Upper lobe of right lung (tissue), 1 donor: ENCODE data around the gene AUH. TPM values are rescaled to one million over a fixed set of nuclear protein-coding genes. Genes with fewer than 3 reads are reported as not detected.

ENCODE experiments used
- ATAC-seq: fragments of 200-7000 bp; cut with Tn5 transposase; one replicate; pipeline ENCODE4 v1.9.1; 2020; ENCODE audit warnings: mild to moderate bottlenecking, moderate library complexity
- DNase-seq: peaks from one replicate; pipeline ENCODE4 v3.0.0-alpha.2; 2020
- H3K27ac ChIP-seq: fragments of 200-600 bp; one replicate; pipeline ENCODE4 v1.8.0; 2022
- H3K27me3 ChIP-seq: fragments of 200-600 bp; one replicate; pipeline ENCODE4 v1.8.0; 2022; ENCODE audit warnings: mild to moderate bottlenecking
- H3K36me3 ChIP-seq: fragments of 200-600 bp; one replicate; pipeline ENCODE4 v1.8.0; 2022
- H3K4me1 ChIP-seq: fragments of 200-600 bp; one replicate; pipeline ENCODE4 v1.8.0; 2022
- H3K4me3 ChIP-seq: fragments of 200-600 bp; one replicate; pipeline ENCODE4 v1.8.0; 2022; ENCODE audit warnings: mild to moderate bottlenecking
- H3K9me3 ChIP-seq: fragments of 200-600 bp; one replicate; pipeline ENCODE4 v1.8.0; 2022
- intact Hi-C: fragments of 100-400 bp; cut with DNase I; formaldehyde crosslinking; loops from one replicate; pipeline ENCODE4 v1.11.0; 2022
- total RNA-seq: library from RNA; stranded (reverse); fragmentation: NEBNext Ultra II Directional; extraction: Animal tissue kit (Norgen Biotek cat#: 25700); gene quantifications from one replicate; pipeline ENCODE4 v1.2.1, GENCODE V29; 2021
- TF ChIP-seq, protein P1 (sequence below): fragments of 200-600 bp; IDR thresholded peaks from one replicate; pipeline ENCODE4 v1.8.0; 2022; ENCODE audit warnings: antibody characterized with exemption
- donor health status: DM: no; HTN: yes; CAD: no; lungs with severe emphysema.

Gene AUH
- total RNA-seq, 1 donor from 2014 or later = 18.6 TPM

DNA sequence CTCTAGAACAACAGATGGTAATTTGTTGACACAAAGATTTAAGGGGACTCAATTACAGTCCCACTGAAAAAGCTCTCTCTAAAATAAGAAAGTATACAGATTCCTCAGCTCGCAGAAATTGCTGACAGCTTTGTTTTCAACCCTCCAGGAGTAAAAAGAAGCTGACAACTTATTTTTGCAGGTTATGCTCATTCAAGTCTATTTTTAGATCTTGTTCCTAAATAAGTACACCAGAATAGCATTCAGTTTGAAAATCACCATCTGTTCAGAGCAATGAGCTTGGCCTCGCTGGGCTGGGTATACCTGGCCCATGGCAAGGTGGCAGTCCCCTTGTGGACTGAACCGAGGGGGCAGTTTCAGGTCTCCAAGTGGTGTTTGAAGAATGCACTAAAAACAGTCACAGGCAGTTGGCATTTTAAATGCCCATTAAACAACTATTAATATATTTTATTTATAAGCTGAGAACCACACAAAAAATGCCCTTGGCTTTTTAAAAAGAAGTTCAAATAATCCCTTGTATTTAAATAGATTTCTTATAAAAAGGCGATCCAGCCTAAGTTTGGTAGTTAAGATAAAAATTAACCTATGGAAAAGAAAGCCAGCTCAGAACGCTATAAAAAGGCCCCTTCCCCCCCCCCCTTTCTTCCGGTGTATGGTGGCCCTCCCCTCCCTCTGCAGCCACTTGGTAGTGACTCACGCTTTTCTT, 169.2 kb downstream of the AUH start:
- ATAC-seq (no peak), DNase-seq (no peak)
- intact Hi-C loops = no loop called here
- Histone ChIP-seq H3K36me3 (no peaks in the 10 kb centered on the region), H3K9me3 (no peaks in the 10 kb centered on the region), H3K4me3 (peak overlapping the region; percentile 50), H3K4me1 (peaks cover 46% of the 10 kb centered on the region), H3K27me3 (no peaks in the 10 kb centered on the region), H3K27ac (peak overlapping the region; percentile 98)
- TF ChIP-seq, protein P1, sequence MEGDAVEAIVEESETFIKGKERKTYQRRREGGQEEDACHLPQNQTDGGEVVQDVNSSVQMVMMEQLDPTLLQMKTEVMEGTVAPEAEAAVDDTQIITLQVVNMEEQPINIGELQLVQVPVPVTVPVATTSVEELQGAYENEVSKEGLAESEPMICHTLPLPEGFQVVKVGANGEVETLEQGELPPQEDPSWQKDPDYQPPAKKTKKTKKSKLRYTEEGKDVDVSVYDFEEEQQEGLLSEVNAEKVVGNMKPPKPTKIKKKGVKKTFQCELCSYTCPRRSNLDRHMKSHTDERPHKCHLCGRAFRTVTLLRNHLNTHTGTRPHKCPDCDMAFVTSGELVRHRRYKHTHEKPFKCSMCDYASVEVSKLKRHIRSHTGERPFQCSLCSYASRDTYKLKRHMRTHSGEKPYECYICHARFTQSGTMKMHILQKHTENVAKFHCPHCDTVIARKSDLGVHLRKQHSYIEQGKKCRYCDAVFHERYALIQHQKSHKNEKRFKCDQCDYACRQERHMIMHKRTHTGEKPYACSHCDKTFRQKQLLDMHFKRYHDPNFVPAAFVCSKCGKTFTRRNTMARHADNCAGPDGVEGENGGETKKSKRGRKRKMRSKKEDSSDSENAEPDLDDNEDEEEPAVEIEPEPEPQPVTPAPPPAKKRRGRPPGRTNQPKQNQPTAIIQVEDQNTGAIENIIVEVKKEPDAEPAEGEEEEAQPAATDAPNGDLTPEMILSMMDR = no peak

DNA sequence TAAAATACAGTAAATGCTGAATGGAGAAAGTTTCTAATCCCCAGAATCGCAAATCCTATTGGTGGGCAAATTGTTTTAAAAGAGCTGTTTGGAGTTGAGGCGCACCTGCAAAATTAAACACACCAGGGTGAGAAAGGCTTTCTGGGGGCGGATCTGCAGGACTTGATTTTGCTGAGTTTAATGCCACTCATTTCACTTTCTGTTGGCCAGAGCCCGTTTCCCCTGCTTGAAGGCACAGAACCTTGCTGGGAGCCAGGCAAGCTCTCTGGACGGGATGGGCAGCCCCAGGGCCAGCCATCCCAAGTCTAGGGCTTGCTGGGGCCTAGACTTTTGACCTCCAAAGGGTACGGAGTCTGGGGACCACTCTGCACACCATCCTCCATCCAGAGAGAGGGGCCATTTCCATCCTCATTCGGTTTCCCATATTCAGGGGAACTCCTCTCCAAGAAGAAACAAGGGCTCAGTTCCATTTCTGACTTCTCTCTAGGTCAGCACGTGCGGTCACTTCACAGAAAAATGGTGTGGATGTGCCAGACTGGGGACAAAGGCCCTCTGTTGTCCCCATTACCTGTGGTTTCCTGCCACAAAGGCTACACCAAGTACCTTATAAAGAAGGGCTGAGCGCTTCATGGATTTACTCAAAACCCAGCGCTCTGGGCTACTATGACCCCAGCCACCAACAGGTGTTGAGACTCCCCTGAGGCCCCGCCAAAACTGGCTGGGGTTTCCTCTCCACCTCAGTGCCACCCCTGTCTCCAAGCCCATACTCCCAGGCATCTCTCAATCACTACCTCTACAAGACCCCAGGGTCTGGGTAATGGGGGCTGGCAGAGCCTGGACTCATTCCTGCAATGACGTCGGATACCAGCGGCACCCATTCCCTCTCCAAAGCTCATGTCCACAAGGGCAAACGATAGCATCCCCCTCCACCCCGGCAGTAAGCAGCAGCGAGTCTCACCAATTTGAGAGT, 170.0 kb downstream of the AUH start:
- H3K9me3 ChIP-seq = no peaks in the 10 kb centered on the region
- H3K27me3 ChIP-seq = no peaks in the 10 kb centered on the region
- intact Hi-C loops = no loop called here
- TF ChIP-seq, protein P1 = no peak
- H3K4me3 ChIP-seq = no peak overlapping the region
- peaks cover 43% of the 10 kb centered on the region for H3K4me1 ChIP-seq
- H3K27ac ChIP-seq = peak overlapping the region; percentile 98
- ATAC-seq (no peak), DNase-seq (no peak)
- H3K36me3 ChIP-seq = no peaks in the 10 kb centered on the region

DNA sequence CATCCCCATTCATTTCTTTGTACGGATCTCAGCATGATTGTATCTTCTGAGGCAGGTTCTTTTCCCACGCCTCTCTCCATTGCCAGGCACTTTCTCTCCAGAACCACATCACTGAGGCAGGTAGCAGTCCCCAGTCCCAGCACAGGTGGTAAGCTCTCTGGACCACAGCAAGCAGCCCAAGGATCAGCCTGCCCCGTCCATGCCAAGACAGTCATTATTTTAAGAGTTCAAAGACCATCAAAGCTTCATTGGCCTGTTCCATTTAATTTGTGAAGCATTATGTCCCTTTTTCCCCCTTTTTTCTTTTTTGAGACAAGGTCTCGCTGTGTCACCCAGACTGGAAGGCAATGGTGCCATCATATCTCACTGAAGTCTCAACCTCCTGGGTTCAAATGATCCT, 171.7 kb downstream of the AUH start:
- H3K36me3 ChIP-seq = no peaks in the 10 kb centered on the region
- H3K27me3 ChIP-seq = no peaks in the 10 kb centered on the region
- ATAC-seq (no peak), DNase-seq (no peak)
- TF ChIP-seq, protein P1 = no peak
- intact Hi-C loops = no loop called here
- H3K4me1 ChIP-seq = peaks cover 27% of the 10 kb centered on the region
- H3K4me3 ChIP-seq = no peak overlapping the region
- no peaks in the 10 kb centered on the region for H3K9me3 ChIP-seq
- no peak overlapping the region for H3K27ac ChIP-seq

DNA sequence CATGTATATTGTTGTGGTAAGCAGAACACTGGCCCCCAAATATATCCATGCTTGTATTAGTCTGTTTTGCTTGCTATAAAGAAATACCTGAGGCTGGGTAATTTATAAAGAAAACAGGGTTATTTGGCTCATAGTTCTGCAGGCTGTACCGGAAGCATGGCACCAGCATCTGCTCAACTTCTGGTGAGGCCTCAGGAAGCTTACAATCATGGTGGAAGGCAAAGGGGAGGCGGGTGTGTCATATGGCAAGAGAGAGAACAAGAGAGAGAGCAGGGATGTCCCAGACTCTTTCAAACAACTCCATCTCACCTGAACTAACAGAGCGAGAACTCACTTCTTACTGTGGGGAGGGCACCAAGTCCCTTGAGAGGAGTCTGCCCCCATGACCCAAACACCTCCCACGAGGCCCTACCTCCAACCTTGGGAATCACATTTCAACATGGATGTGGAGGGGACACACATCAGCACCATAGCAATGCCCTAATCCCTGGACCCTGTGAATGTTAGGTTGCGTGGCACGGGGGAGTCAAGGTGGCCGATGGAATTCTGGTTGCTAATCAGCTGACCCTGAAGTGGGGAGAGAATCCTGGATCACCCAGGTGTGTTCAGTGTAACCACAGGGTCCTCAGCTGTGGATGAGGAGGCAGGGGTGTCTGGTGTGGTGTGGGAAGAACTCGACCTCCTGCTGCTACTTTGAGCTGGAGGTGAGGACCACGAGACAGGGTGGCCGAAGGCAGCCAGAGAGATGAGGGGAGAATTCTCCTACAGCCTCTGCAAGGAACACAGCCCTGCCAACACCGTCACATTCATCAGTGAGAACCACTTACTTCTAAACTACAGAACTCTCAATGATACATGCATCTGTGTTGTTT, 172.8 kb downstream of the AUH start:
- ATAC-seq (no peak), DNase-seq (no peak)
- TF ChIP-seq, protein P1 = no peak
- no peaks in the 10 kb centered on the region for H3K36me3 ChIP-seq
- H3K27me3 ChIP-seq = no peaks in the 10 kb centered on the region
- intact Hi-C loops = no loop called here
- no peaks in the 10 kb centered on the region for H3K9me3 ChIP-seq
- H3K4me1 ChIP-seq = peaks cover 18% of the 10 kb centered on the region
- no peak overlapping the region for H3K4me3 ChIP-seq
- no peak overlapping the region for H3K27ac ChIP-seq

DNA sequence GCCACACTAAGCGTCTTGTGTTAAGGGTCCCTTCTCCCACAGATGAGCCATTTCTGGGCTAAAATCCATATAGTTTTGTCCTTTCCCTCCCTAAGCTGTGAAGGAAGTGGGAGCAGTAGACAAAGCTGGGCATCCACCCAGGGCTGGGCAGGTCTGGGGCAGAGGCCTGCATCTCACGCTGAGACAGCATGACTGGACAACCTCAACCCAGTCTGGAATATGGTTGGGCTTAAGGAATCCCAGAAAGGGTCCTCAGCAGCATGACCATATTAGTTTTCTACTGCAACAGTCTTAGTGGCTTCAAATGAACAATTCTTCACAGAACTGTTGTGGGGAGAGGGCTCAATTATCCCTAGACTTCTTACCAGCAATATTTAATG, 173.8 kb downstream of the AUH start:
- no peaks in the 10 kb centered on the region for H3K27me3 ChIP-seq
- TF ChIP-seq, protein P1 = no peak
- ATAC-seq (no peak), DNase-seq (no peak)
- H3K9me3 ChIP-seq = no peaks in the 10 kb centered on the region
- intact Hi-C loops = no loop called here
- no peaks in the 10 kb centered on the region for H3K36me3 ChIP-seq
- no peak overlapping the region for H3K4me3 ChIP-seq
- peaks cover 10% of the 10 kb centered on the region for H3K4me1 ChIP-seq
- no peak overlapping the region for H3K27ac ChIP-seq
